Stimulated activated CD4-positive, alpha-beta T cell treated with anti-CD3 and anti-CD28 coated beads, Interleukin-2, amount 100 ng/mL, for 24 hours (primary cell): Measurements from ENCODE around the gene UGT2A2.
"Not testable (repeated sequence)": the region's sequence is repeated elsewhere in the genome, so short reads cannot be mapped to it uniquely, and the experiment has no call there.

Experiments
- DNase-seq, 2 donors: peaks; one replicate each; pipeline ENCODE4 v3.0.0-alpha.2; 2020

Gene UGT2A2

GRCh38 chr4:69639542-69639941 lies at the start of gene UGT2A2:
Gene UGT2A2, minus strand, starts transcription at chr4:69639642. Its CDS starts 2 bp downstream, at chr4:69639640.
- no peak for DNase-seq

- DNase-seq: no peak
Observed at GRCh38 chr4:69684804-69685203, 45.4 kb upstream of the UGT2A2 start.

- DNase-seq: no peak
Observed at GRCh38 chr4:69668680-69669079, 29.2 kb upstream of the UGT2A2 start.

- not testable (repeated sequence) for DNase-seq
Observed at GRCh38 chr4:69664009-69664408, 24.6 kb upstream of the UGT2A2 start.

- not testable (repeated sequence) for DNase-seq
Observed at GRCh38 chr4:69661130-69661803, 21.8 kb upstream of the UGT2A2 start.

- DNase-seq: no peak
Observed at GRCh38 chr4:69658133-69658532, 18.7 kb upstream of the UGT2A2 start.

- no peak for DNase-seq
Observed at GRCh38 chr4:69656653-69657158, 17.3 kb upstream of the UGT2A2 start.

- DNase-seq: no peak
Observed at GRCh38 chr4:69653147-69653546, 13.7 kb upstream of the UGT2A2 start, which contains the start of gene UGT2A1. Gene UGT2A1, minus strand, starts transcription at chr4:69653247. Its CDS starts 5,603 bp downstream, at chr4:69647644.

- no peak for DNase-seq
Observed at GRCh38 chr4:69650872-69651271, 11.4 kb upstream of the UGT2A2 start.

- DNase-seq: no peak
Observed at GRCh38 chr4:69649629-69650028, 10.2 kb upstream of the UGT2A2 start.

GRCh38 chr4:69649207-69649606 lies 9.8 kb upstream of the UGT2A2 start:
- no peak for DNase-seq

- DNase-seq: no peak
Observed at GRCh38 chr4:69642961-69643360, 3.5 kb upstream of the UGT2A2 start.

- no peak for DNase-seq
Observed at GRCh38 chr4:69640289-69640688, 847 bp upstream of the UGT2A2 start.

- DNase-seq: no peak
Observed at GRCh38 chr4:69617083-69617694, 22.3 kb downstream of the UGT2A2 start.

GRCh38 chr4:69610484-69610883 lies 29.0 kb downstream of the UGT2A2 start:
- no peak for DNase-seq

GRCh38 chr4:69601065-69601464 lies 38.4 kb downstream of the UGT2A2 start:
- no peak for DNase-seq

- no peak for DNase-seq
Observed at GRCh38 chr4:69600013-69600412, 39.4 kb downstream of the UGT2A2 start.

GRCh38 chr4:69594382-69594781 lies 45.1 kb downstream of the UGT2A2 start:
- no peak for DNase-seq

- DNase-seq: no peak
Observed at GRCh38 chr4:69591364-69591763, 48.1 kb downstream of the UGT2A2 start.

GRCh38 chr4:69589884-69590283 lies 49.6 kb downstream of the UGT2A2 start:
- no peak for DNase-seq

- DNase-seq: no peak
Observed at GRCh38 chr4:69584135-69584534, 55.3 kb downstream of the UGT2A2 start.

GRCh38 chr4:69583543-69583942 lies 55.9 kb downstream of the UGT2A2 start:
- no peak for DNase-seq

GRCh38 chr4:69577245-69577644 lies 62.2 kb downstream of the UGT2A2 start:
- DNase-seq: no peak

GRCh38 chr4:69576251-69576877 lies 63.1 kb downstream of the UGT2A2 start:
- DNase-seq: no peak
